KMS-11 (cell line): ENCODE measurements around the gene SPEM2.
"Not testable (repeated sequence)": the region's sequence is repeated elsewhere in the genome, so short reads cannot be mapped to it uniquely, and the experiment has no call there.

Source experiments
- H2AFZ ChIP-seq: fragments of 200-600 bp; sonication (generic); 2 replicates; pipeline ENCODE4 v1.6.1; 2016; ENCODE audit warnings: antibody characterized with exemption, mixed run types, low read depth
- H3K27ac ChIP-seq: fragments of 200-600 bp; sonication (generic); 2 replicates; pipeline ENCODE4 v1.6.1; 2016; ENCODE audit warnings: mild to moderate bottlenecking, mixed run types
- H3K27me3 ChIP-seq: fragments of 200-600 bp; sonication (generic); 2 replicates; pipeline ENCODE4 v1.6.1; 2017; ENCODE audit warnings: mild to moderate bottlenecking, low read depth, mixed run types, moderate library complexity; ENCODE audit not compliant: insufficient read depth
- H3K36me3 ChIP-seq: fragments of 200-600 bp; sonication (generic); 2 replicates; pipeline ENCODE4 v1.6.1; 2017; ENCODE audit warnings: mild to moderate bottlenecking, mixed run types; ENCODE audit not compliant: insufficient read depth
- H3K4me1 ChIP-seq: fragments of 200-600 bp; sonication (generic); 2 replicates; pipeline ENCODE4 v1.6.1; 2016; ENCODE audit warnings: mild to moderate bottlenecking, low read depth, mixed run types; ENCODE audit not compliant: poor library complexity, severe bottlenecking
- H3K4me2 ChIP-seq: fragments of 200-600 bp; sonication (generic); 2 replicates; pipeline ENCODE4 v1.7.0; 2016; ENCODE audit warnings: mild to moderate bottlenecking, mixed run types
- H3K4me3 ChIP-seq: fragments of 200-600 bp; sonication (generic); IDR thresholded peaks from 2 replicates; pipeline ENCODE4 v1.6.1; 2017; ENCODE audit warnings: low read depth, low read length, mixed read lengths; ENCODE audit not compliant: insufficient read depth
- H3K79me2 ChIP-seq: fragments of 200-600 bp; sonication (generic); 2 replicates; pipeline ENCODE4 v1.6.1; 2016; ENCODE audit warnings: low read depth, mixed run types; ENCODE audit not compliant: insufficient read depth
- H3K9ac ChIP-seq: fragments of 200-600 bp; sonication (generic); 2 replicates; pipeline ENCODE4 v1.6.1; 2016; ENCODE audit warnings: mild to moderate bottlenecking, mixed run types
- H4K20me1 ChIP-seq: fragments of 200-600 bp; sonication (generic); 2 replicates; pipeline ENCODE4 v1.6.1; 2016; ENCODE audit warnings: mild to moderate bottlenecking, mixed run types; ENCODE audit not compliant: insufficient read depth
- TF ChIP-seq, protein P1 (sequence below): fragments of 200-600 bp; sonication (generic); conservative IDR thresholded peaks from 2 replicates; pipeline ENCODE4 v1.6.1; 2017; ENCODE audit warnings: low read depth, mild to moderate bottlenecking, antibody characterized with exemption, low read length, moderate library complexity, mixed read lengths

SPEM2 gene

DNA sequence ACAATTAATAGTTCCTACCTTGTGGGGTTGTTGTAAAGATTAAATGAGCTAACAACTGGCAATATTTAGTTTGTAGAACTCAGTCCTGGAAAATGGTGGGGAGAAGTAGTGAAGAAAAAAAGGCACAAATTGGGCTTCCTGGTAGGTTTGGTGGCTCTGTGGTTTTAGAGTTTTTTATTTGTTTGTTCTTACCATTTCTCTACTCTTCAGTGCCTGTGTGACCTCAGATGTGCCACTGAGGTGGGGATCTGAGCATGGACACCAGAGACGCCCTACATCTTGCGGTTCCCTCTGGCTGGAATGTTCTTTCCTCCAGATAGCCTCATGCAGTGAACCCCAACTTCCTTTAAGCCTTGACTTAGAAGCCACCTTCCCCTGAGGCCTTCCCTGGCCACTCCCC, 46.3 kb downstream of the SPEM2 start:
- Histone ChIP-seq H2AFZ (no peak overlapping the region), H3K79me2 (no peaks in the 10 kb centered on the region), H3K4me3 (no peak overlapping the region), H3K27me3 (no peaks in the 10 kb centered on the region), H3K4me2 (no peak overlapping the region), H3K36me3 (no peaks in the 10 kb centered on the region), H4K20me1 (no peaks in the 10 kb centered on the region), H3K9ac (no peak overlapping the region), H3K4me1 (no peaks in the 10 kb centered on the region), H3K27ac (no peak overlapping the region)
- TF ChIP-seq, protein P1, sequence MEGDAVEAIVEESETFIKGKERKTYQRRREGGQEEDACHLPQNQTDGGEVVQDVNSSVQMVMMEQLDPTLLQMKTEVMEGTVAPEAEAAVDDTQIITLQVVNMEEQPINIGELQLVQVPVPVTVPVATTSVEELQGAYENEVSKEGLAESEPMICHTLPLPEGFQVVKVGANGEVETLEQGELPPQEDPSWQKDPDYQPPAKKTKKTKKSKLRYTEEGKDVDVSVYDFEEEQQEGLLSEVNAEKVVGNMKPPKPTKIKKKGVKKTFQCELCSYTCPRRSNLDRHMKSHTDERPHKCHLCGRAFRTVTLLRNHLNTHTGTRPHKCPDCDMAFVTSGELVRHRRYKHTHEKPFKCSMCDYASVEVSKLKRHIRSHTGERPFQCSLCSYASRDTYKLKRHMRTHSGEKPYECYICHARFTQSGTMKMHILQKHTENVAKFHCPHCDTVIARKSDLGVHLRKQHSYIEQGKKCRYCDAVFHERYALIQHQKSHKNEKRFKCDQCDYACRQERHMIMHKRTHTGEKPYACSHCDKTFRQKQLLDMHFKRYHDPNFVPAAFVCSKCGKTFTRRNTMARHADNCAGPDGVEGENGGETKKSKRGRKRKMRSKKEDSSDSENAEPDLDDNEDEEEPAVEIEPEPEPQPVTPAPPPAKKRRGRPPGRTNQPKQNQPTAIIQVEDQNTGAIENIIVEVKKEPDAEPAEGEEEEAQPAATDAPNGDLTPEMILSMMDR: no peak

GRCh38 chr17:7474767-7475166, 49.4 kb downstream of the SPEM2 start:
- H3K4me3 ChIP-seq, H3K4me2 ChIP-seq, H2AFZ ChIP-seq, H3K9ac ChIP-seq, H3K27me3 ChIP-seq, H3K4me1 ChIP-seq, H4K20me1 ChIP-seq, H3K36me3 ChIP-seq, H3K27ac ChIP-seq, H3K79me2 ChIP-seq: not testable (repeated sequence)

DNA sequence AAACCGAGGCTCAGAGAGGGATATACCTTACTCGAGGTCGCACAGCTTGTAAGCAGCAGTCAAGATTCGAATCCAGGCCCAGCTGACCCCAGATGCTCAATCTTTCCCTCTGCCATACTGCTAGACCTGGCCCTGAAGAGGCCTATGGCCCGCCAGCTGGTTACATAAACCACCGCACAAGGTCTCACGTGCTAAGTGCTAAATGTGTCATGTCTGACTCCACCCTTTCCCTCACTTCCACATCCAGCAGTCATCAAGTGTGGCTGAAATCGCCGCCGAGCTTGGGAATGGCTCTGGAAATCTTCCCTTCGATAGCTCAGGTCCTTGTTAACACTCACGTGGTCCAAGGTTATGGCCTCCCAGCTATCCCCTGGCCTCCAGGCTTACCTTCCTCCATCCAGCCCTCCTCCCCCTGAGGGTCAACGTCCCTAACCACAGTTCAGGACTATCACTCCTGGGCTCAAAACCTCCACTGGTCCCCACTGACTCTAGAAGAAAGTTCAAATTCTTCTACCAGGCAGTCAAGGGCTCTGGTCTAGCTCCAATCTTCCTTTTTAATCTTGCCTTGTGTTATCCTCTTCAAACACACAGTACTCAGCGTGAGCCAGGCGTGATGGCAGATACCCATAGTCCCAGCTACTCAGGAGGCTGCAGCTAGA, 50.5 kb downstream of the SPEM2 start:
- Histone ChIP-seq H3K27ac (no peak overlapping the region), H3K4me1 (no peaks in the 10 kb centered on the region), H3K27me3 (no peaks in the 10 kb centered on the region), H3K79me2 (no peaks in the 10 kb centered on the region), H3K9ac (no peak overlapping the region), H4K20me1 (no peaks in the 10 kb centered on the region), H2AFZ (no peak overlapping the region), H3K4me3 (no peak overlapping the region), H3K36me3 (no peaks in the 10 kb centered on the region), H3K4me2 (no peak overlapping the region)
- TF ChIP-seq, protein P1: no peak

DNA sequence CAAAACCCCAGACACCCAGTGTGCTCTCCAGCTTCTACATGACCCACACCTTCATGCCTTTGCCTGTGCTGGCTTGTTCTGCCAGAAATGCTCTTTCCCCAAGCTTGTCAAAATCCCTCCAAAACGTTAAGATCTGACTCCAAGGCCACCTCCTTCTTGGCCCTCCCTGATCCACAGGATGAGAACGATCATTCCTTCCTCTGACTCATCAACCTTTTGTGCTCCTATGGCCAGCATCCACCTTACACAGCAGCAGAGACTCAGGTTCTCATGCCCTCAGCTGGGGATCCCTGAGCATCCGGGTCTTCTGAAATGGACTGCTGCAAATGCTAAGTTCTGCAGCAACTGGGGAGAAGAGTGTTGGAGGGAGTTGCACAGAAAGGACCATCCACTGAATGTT, 51.1 kb downstream of the SPEM2 start:
- no peak overlapping the region for H2AFZ ChIP-seq
- no peak overlapping the region for H3K27ac ChIP-seq
- H4K20me1 ChIP-seq: no peaks in the 10 kb centered on the region
- no peaks in the 10 kb centered on the region for H3K4me1 ChIP-seq
- no peak overlapping the region for H3K4me3 ChIP-seq
- no peak overlapping the region for H3K9ac ChIP-seq
- no peaks in the 10 kb centered on the region for H3K36me3 ChIP-seq
- H3K4me2 ChIP-seq: no peak overlapping the region
- TF ChIP-seq, protein P1: no peak
- H3K27me3 ChIP-seq: no peaks in the 10 kb centered on the region
- no peaks in the 10 kb centered on the region for H3K79me2 ChIP-seq

DNA sequence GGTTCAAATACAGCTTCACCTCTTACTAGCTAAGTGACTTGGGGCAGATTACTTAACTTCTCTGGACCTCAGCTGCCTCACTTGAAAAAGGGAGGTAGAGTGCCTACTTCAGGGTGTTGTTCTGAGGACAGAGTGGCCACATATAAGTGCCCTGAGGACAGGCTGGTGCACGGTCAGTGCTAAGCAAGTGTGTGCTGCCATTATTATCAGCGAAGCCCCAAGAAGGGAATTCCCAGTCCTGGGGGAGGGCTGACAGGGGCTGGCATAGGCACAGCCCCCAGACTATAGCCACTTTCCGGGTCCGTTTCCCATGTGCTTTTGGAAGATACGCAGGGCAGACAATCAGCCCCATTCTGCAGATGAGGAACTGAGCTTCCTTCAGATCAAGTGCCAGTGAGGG, 51.5 kb downstream of the SPEM2 start:
- Histone ChIP-seq H3K9ac (no peak overlapping the region), H3K4me3 (no peak overlapping the region)

More for the DNA sequence above, 51.5 kb downstream of the SPEM2 start:
- TF ChIP-seq, protein P1: no peak
- Histone ChIP-seq H3K36me3 (no peaks in the 10 kb centered on the region), H3K79me2 (no peaks in the 10 kb centered on the region), H3K4me1 (no peaks in the 10 kb centered on the region), H3K27me3 (no peaks in the 10 kb centered on the region), H3K27ac (no peak overlapping the region), H4K20me1 (no peaks in the 10 kb centered on the region), H2AFZ (no peak overlapping the region), H3K4me2 (no peak overlapping the region)
